ENCODE results near the gene TIE1. TPM values are rescaled to one million over a fixed set of nuclear protein-coding genes. Genes with fewer than 3 reads are reported as not detected.
"Not testable (repeated sequence)": the region's sequence is repeated elsewhere in the genome, so short reads cannot be mapped to it uniquely, and the experiment has no call there.

Gene TIE1
- polyA plus RNA-seq, 4 donors, result 31.5 to 57.9 (median 48.6) TPM

- peak; percentile 88 to 96 (median 93) for DNase-seq (ENCODE audit: low read depth in 4 of 4, low spot score in 3 of 4)
Observed at GRCh38 chr1:43358746-43359693, 58.2 kb downstream of the TIE1 start, which contains the start of gene CDC20. Gene CDC20 (plus strand): TSS chr1:43358981. CDS start chr1:43359216, 235 bp downstream.

- no peak for DNase-seq (ENCODE audit: low read depth in 4 of 4, low spot score in 3 of 4)
Observed at GRCh38 chr1:43359696-43360095, 58.9 kb downstream of the TIE1 start.

- no peak for DNase-seq (ENCODE audit: low read depth in 4 of 4, low spot score in 3 of 4)
Observed at GRCh38 chr1:43360616-43361015, 59.8 kb downstream of the TIE1 start.

- DNase-seq (ENCODE audit: low read depth in 4 of 4, low spot score in 3 of 4), result no peak
Observed at GRCh38 chr1:43363283-43363934, 62.6 kb downstream of the TIE1 start.

- DNase-seq (ENCODE audit: low read depth in 4 of 4, low spot score in 3 of 4), result no peak
Observed at GRCh38 chr1:43363935-43364525, 63.2 kb downstream of the TIE1 start.

GRCh38 chr1:43365678-43366077 is 64.9 kb downstream of the TIE1 start:
- DNase-seq (ENCODE audit: low read depth in 4 of 4, low spot score in 3 of 4), result no peak

- DNase-seq (ENCODE audit: low read depth in 4 of 4, low spot score in 3 of 4), result no peak
Observed at GRCh38 chr1:43366179-43366578, 65.4 kb downstream of the TIE1 start.

- no peak for DNase-seq (ENCODE audit: low read depth in 4 of 4, low spot score in 3 of 4)
Observed at GRCh38 chr1:43366601-43367025, 65.8 kb downstream of the TIE1 start.

- no peak for DNase-seq (ENCODE audit: low read depth in 4 of 4, low spot score in 3 of 4)
Observed at GRCh38 chr1:43367026-43367903, 66.5 kb downstream of the TIE1 start.

GRCh38 chr1:43367904-43368645 is 67.3 kb downstream of the TIE1 start, which contains the start of gene ELOVL1:
Gene ELOVL1 (minus strand): TSS chr1:43368011. CDS start chr1:43365609, 2,402 bp downstream.
- DNase-seq (ENCODE audit: low read depth in 4 of 4, low spot score in 3 of 4), result peak in 3 of 4 donors; percentile 71 to 77 (median 73)

GRCh38 chr1:43368646-43369020 is 67.9 kb downstream of the TIE1 start:
- DNase-seq (ENCODE audit: low read depth in 4 of 4, low spot score in 3 of 4), result no peak

- DNase-seq (ENCODE audit: low read depth in 4 of 4, low spot score in 3 of 4), result not testable (repeated sequence)
Observed at GRCh38 chr1:43369779-43370178, 69.0 kb downstream of the TIE1 start.

GRCh38 chr1:43370564-43370963 is 69.8 kb downstream of the TIE1 start:
- DNase-seq (ENCODE audit: low read depth in 4 of 4, low spot score in 3 of 4), result no peak

- no peak for DNase-seq (ENCODE audit: low read depth in 4 of 4, low spot score in 3 of 4)
Observed at GRCh38 chr1:43372172-43372571, 71.4 kb downstream of the TIE1 start.

Other genes with a start within 250 kb of the TIE1 start
- gene EBNA1BP2, start 128.7 kb upstream of the TIE1 start, polyA plus RNA-seq (ENCODE audit: insufficient read length in 4 of 4), result 10 to 100 TPM; 37.9 to 77.3 (median 74.4) TPM
- 1 to 10 TPM in 3 of 4 donors, under 1 TPM in 1; 0.29 to 4.1 (median 3.9) TPM for gene CFAP57, start 128.7 kb upstream of the TIE1 start, polyA plus RNA-seq (ENCODE audit: insufficient read length in 4 of 4)
- gene TMEM125, start 31.0 kb upstream of the TIE1 start, polyA plus RNA-seq (ENCODE audit: insufficient read length in 4 of 4), result 10 to 100 TPM in 3 of 4 donors, under 1 TPM in 1; 0.66 to 19.1 (median 13.1) TPM
- gene C1orf210, start 15.4 kb upstream of the TIE1 start, polyA plus RNA-seq (ENCODE audit: insufficient read length in 4 of 4), result 10 to 100 TPM in 3 of 4 donors, under 1 TPM in 1; 0.72 to 27.8 (median 21.6) TPM
- under 1 TPM; 0.55 to 0.72 (median 0.62) TPM for gene MPL, start 36.8 kb downstream of the TIE1 start, polyA plus RNA-seq (ENCODE audit: insufficient read length in 4 of 4)
- gene CDC20, start 58.0 kb downstream of the TIE1 start, polyA plus RNA-seq (ENCODE audit: insufficient read length in 4 of 4), result 10 to 100 TPM; 33.2 to 42.0 (median 35.0) TPM
- gene ELOVL1, start 67.0 kb downstream of the TIE1 start, polyA plus RNA-seq (ENCODE audit: insufficient read length in 4 of 4), result 10 to 100 TPM; 45.2 to 87.2 (median 80.5) TPM
- 10 to 100 TPM; 38.4 to 40.9 (median 40.1) TPM for gene MED8, start 88.8 kb downstream of the TIE1 start, polyA plus RNA-seq (ENCODE audit: insufficient read length in 4 of 4)
- gene SZT2, start 88.9 kb downstream of the TIE1 start, polyA plus RNA-seq (ENCODE audit: insufficient read length in 4 of 4), result 10 to 100 TPM; 17.3 to 30.1 (median 21.7) TPM
- gene HYI, start 152.9 kb downstream of the TIE1 start, polyA plus RNA-seq (ENCODE audit: insufficient read length in 4 of 4), result 10 to 100 TPM; 32.7 to 54.1 (median 38.6) TPM
- gene PTPRF, start 229.9 kb downstream of the TIE1 start, polyA plus RNA-seq (ENCODE audit: insufficient read length in 4 of 4), result 100 to 1,000 TPM; 100 to 253 (median 200) TPM

All from left renal pelvis (tissue), 4 donors.